A549 (cell line): ENCODE results near the gene MBP.

ENCODE experiments used
- CTCF ChIP-seq: fragments of >200 bp; sonication (Bioruptor Twin); formaldehyde crosslinking; IDR thresholded peaks from 3 replicates; pipeline ENCODE4 v1.5.1; 2016
- EP300 ChIP-seq, 2 experiments: fragments of >200 bp; sonication (Bioruptor Twin); formaldehyde crosslinking; IDR thresholded peaks; 2 replicates in 1 of 2; 3 replicates in 1 of 2; pipeline ENCODE4 v1.6.1; 2016 to 2017
- HDAC2 ChIP-seq: fragments of 200-600 bp; sonication (generic); IDR thresholded peaks from 2 replicates; pipeline ENCODE4 v1.6.1; 2016
- HOXB13 ChIP-seq: fragments of 250-450 bp; sonication (Bioruptor Pico); IDR thresholded peaks from 2 replicates; pipeline ENCODE4 v1.5.0; 2020; ENCODE audit warnings: low read depth, mild to moderate bottlenecking, moderate library complexity
- KDM1A ChIP-seq: fragments of 200-600 bp; sonication (generic); IDR thresholded peaks from 2 replicates; pipeline ENCODE4 v1.6.1; 2016; ENCODE audit warnings: low read depth, mild to moderate bottlenecking
- MAFK ChIP-seq: fragments of 450-650 bp; IDR thresholded peaks from 2 replicates; pipeline ENCODE4 v1.6.1; 2014; ENCODE audit not compliant: partially characterized antibody
- MAZ ChIP-seq: fragments of 150-350 bp; IDR thresholded peaks from 2 replicates; pipeline ENCODE4 v1.6.1; 2014; ENCODE audit warnings: antibody characterized with exemption, low read depth, low read length, borderline replicate concordance
- POLR2A ChIP-seq: IDR thresholded peaks from 2 replicates; pipeline ENCODE4 v1.6.1; 2012; ENCODE audit warnings: mild to moderate bottlenecking, low read length
- REST ChIP-seq: fragments of 200-600 bp; sonication (generic); IDR thresholded peaks from 2 replicates; pipeline ENCODE4 v1.6.1; 2016; ENCODE audit warnings: antibody characterized with exemption, mild to moderate bottlenecking, moderate library complexity
- SMC3 ChIP-seq: fragments of >200 bp; sonication (Bioruptor Twin); formaldehyde crosslinking; IDR thresholded peaks from 3 replicates; pipeline ENCODE4 v1.6.1; 2018; ENCODE audit warnings: inconsistent platforms

- TF ChIP-seq EP300 (IDR thresholded peaks at IDR 0.05) (no peak), POLR2A (no peak), HDAC2 (no peak), CTCF (no peak), MAZ (no peak), REST (no peak), KDM1A (no peak), SMC3 (no peak), MAFK (no peak), HOXB13 (CRISPR knock-in tag) (no peak)
These were observed 23.5 kb downstream of the MBP start for GRCh38 chr18:77108821-77109647.
